Stimulated activated CD4-positive, alpha-beta T cell treated with anti-CD3 and anti-CD28 coated beads, Interleukin-15, amount 100 ng/mL, for 48 hours (primary cell): Measurements from ENCODE around the gene RPL10A.
"Not testable (repeated sequence)": the region's sequence is repeated elsewhere in the genome, so short reads cannot be mapped to it uniquely, and the experiment has no call there.

Experiments used
- DNase-seq, 2 donors: peaks; one replicate each; pipeline ENCODE4 v3.0.0-alpha.2; 2020; ENCODE audit warnings: low read depth in 2 of 2

RPL10A gene

DNA sequence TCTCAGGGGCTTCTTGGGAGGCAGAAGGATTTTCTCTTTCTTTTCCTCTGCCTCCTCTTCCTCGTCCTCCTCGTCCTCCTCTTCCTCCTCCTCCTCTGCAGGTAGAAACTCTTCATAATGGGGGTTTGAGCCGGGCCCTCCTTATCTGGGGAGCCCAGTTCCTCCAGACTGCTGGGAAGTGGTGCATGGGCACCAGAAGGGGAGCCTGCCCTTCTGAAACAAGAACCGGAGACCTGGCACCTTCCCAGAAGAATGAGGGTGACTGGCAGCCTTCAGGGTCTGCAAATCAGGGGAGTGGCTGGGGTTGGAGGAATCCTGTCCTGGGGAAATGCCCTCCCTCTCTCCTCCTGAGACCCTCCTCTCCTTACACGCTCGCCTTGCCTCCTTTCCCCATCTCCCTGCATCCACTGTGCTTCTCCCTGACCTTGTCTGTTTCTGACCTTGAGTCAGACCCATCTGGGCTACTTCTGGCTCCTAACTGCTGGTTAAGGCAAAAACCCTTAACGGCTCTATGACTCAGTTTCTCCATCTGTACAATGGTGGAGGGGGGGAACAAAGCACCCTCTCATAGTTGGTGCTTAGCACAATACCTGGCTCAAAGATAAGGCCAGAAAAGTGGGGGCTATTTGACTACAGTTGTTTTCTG lies 42.8 kb downstream of the RPL10A start:
- DNase-seq, result no peak

DNA sequence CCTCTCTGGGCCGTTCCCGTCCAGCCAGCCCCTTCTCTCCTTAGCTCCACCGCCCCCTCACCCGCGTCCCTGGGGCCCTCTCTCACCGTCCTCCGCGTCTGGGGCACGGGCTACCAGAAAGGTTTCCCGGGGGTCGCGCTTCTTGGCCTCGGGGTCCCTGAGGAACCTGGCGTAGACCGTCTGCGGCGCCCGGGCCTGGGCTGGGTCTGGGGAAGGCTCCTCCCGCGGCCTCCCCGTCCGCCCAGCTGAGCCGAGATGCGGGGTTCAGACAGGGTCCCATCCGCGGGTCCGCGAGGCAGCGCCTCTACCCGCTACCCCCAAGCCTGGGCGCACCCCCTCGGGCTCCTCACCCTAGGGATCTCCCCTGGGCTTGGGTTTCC lies 43.4 kb downstream of the RPL10A start:
- DNase-seq, result no peak

DNA sequence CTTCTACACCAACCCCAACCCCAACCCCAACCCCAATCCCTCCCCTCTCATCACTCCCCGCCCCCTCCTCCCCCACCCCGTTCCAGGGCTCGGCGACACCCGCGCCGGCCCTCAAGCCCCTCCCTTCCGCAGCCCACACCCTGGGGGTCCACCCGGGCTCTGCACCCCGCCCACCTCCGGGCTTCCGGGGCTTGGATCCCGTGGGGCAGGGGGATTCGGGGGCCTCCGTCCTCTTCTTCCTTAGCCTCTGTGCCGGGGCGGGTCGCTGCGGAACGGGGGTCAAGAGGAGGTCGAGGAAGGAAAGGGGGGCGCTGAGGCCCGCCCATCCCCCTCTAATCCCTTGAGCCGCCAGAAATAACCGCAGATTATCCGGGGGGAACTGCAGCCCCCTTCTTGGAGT lies 43.8 kb downstream of the RPL10A start:
- no peak for DNase-seq

DNA sequence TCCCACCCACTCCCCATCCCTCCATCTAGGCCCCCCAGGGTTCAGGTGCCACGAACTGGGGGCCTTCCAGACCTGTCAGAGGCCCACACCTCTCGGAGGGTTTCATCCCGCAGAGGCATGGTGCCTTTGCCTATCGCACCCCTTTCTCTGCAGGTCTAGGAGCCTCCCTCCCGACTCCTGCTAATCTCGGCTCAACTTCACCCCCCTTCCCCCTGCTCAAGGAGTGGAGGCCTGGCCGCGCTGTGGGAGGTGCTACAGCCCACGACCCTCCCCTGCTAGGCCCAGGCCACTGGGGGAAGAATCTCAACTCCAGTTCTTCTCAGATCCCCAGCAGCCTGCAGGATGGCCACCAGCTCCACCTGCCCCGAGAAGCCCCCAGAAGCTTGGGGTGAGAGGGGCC lies 44.5 kb downstream of the RPL10A start, which contains the start of gene TULP1:
Gene TULP1, minus strand, starts transcription at position 157 of the 400 bp plus-strand sequence. Its CDS starts 38 bp downstream, at position 119.
- DNase-seq, result no peak

DNA sequence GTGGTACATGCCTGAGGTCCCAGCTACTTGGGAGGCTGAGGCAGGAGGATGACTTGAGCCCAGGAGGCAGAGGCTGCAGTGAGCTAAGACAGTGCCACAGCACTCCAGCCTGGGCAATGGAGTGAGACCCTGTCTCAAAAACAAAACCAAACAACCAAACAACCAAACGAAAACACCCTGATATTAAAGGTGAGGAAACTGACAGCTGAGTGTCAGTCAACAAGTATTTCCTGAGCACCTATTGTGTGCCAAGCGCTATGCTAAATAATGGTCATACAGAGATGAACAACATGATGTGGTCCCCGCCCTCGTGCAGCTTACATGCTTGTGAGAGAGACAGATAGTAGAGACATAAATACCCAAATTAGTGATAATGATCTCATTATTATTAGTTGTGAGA lies 46.4 kb downstream of the RPL10A start:
- DNase-seq, result no peak

DNA sequence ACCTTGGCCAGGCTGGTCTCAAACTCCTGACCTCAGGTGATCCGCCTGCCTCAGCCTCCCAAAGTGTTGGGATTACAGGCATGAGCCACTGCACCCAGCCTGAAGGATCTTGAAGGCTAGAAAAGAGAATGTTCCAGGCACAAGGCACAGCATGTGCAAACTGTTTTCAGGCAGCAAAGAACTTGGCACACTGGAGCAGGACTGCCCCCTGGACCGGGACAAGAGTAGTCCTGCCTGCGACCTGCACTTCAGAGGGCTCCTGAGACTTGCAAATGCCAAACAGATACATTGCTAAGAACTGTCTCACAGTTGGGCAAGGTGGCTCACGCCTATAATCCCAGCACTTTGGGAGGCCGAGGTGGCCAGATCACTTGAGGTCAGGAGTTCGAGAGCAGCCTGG lies 47.7 kb downstream of the RPL10A start:
- not testable (repeated sequence) for DNase-seq

DNA sequence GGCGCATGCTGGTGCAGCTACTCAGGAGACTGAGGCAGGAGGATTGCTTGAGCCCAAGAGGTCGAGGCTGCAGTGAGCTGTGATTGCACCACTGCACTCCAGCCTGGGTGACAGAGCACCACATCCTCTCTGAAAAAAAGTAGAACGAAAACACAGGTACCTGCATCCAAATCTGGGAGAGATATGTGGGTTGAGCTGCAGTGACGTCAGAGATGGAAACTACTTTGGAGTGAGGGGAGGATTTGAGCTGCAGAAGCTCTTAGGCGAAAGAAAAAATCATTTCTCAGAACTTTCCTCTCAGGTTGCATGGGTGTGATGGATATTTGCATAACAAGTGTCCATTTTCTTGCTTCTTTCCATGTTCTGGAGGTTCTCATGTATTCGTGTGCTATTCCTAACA lies 48.5 kb downstream of the RPL10A start:
- no peak for DNase-seq

DNA sequence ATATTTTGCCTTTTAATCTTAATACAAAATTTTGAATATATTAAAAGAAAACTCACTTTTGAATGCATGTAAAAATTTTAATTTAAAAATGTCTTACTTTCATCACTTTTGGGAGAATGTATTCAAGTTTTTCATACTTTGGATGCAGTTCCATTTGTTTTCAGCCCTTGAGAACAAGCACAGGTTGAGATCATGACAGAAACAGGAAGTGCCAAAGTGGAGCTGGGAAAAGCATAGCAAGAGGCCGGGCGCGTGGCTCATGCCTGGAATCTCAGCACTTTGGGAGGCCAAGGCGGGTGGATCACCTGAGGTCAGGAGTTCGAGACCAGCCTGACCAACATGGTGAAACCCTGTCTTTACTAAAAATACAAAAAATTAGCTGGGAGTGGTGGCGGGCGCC lies 49.8 kb downstream of the RPL10A start:
- DNase-seq, result not testable (repeated sequence)

DNA sequence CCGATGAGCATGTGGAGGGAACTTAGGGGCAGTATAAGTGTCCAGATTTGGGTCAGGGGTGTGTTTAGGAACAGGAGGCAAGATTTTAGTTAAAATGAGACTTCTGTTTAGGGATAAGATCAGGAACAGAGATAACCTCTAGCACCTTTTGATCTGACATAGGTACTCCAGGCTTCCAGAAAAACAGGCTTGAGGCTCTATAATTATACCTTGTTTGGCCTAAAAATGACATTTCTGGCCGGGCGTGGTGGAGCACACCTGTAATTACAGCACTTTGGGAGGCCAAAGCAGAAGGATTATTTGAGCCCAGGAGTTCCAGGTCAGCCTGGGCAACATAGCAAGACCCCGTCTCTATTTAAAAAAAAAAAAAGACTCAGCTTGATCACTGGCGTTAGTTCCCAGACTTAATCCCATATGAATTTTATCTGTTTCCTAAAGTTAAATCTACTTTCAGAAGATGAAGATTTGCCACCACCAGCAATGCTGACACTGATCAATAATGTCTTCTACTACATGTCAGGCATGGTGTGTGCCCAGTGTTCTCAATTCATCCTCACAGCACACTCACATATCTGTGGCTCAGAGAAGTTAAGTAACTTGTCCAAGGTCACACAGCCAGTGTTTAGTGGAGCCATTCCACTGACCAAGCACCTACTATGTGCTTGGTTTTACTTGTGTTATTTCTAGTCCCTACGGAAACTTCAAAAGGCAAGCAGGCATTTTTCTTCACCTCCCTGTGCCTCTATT lies 50.5 kb downstream of the RPL10A start:
- DNase-seq, result no peak

DNA sequence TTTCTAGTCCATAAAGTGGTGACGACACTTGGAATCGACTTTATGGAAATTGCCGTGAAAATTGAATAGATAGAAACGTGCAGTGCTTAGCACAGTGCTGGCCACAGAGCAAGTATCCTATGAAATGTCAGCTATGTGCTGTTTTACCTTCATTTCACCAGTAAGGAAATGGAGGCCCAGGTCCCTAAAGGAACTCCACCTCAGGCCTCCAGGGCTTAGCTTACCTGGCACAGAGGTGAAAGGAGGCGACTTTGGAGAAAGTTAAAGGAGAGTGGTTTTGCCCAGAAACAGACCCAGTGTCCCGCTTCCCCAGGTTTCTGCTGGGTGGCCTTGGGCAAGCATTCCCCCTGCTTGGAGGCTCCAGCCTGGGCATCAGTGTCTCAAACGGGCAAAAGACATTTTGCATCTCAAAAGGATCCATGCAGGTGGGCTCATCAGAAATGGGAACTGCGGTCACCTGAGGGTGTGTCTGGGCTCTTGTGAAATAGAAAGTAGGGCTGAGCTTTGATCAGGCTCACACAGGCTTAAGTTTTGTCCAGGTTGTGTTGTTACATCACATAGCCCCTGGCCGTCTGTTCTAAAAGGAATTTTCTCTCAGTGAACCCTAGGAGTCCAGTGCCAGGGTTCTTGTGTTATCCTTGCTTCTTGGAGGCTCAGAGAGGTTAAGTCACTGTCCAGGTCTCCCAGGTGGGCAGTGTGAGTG lies 51.3 kb downstream of the RPL10A start:
- no peak for DNase-seq
